Endothelial cell of umbilical vein (primary cell): Measurements from ENCODE around the gene WHRN. TPM values are rescaled to one million over a fixed set of nuclear protein-coding genes. Genes with fewer than 3 reads are reported as not detected.

ENCODE experiments used
- BruUV-seq: library from RNA; stranded (reverse); fragments of 400-500 nt; replicated peaks from 2 replicates; lab custom pipeline; 2021; lab: Mats Ljungman, UMichigan
- CTCF ChIA-PET: fragments of 300-600, 350-600 bp; sonication (Branson Sonifier 250); formaldehyde crosslinking; loops from one replicate; lab custom pipeline; 2021; ENCODE audit warnings: antibody characterized with exemption, inconsistent platforms; lab: Charles Lee
- POLR2A ChIA-PET: fragments of 300-600, 350-600 bp; sonication (Branson Sonifier 250); formaldehyde crosslinking; loops from one replicate; lab custom pipeline; 2021; ENCODE audit warnings: antibody characterized with exemption, inconsistent platforms; lab: Charles Lee
- DNase-seq: peaks from one replicate; pipeline ENCODE4 v3.0.0-alpha.2; 2011; ENCODE audit warnings: low read depth, low spot score
- FAIRE-seq: peaks from 2 replicates; lab custom pipeline; 2011; peaks lifted over from hg19 to GRCh38; lab: Jason Lieb, UNC
- H2AFZ ChIP-seq: 2 replicates; pipeline ENCODE4 v1.6.0; 2012; ENCODE audit warnings: low read depth, low read length, control low read depth, inconsistent platforms
- H3K27ac ChIP-seq: 2 replicates; pipeline ENCODE4 v1.5.1; 2011; ENCODE audit warnings: low read depth, mild to moderate bottlenecking, control low read depth, low read length, moderate library complexity; ENCODE audit not compliant: insufficient read depth
- H3K27me3 ChIP-seq, 2 experiments: 2 replicates each; pipeline versions ENCODE4 v1.6.0 to v1.6.1; 2011; ENCODE audit warnings: low read length in 2 of 2, mixed read lengths in 1 of 2; ENCODE audit not compliant: control insufficient read depth in 2 of 2, insufficient read depth in 2 of 2
- H3K36me3 ChIP-seq, 2 experiments: 2 replicates in 1 of 2; 3 replicates in 1 of 2; pipeline ENCODE4 v1.5.1; 2011; ENCODE audit warnings: low read length in 2 of 2, mild to moderate bottlenecking in 1 of 2, moderate library complexity in 1 of 2; ENCODE audit not compliant: control insufficient read depth in 2 of 2, insufficient read depth in 2 of 2; ENCODE audit errors: extremely low read depth in 1 of 2
- H3K4me1 ChIP-seq: 3 replicates; pipeline ENCODE4 v1.5.1; 2011; ENCODE audit warnings: mild to moderate bottlenecking, low read length; ENCODE audit not compliant: control insufficient read depth, insufficient read depth; ENCODE audit errors: extremely low read depth
- H3K4me2 ChIP-seq: 2 replicates; pipeline ENCODE4 v1.6.1; 2011; ENCODE audit warnings: low read length, control low read depth, mixed read lengths; ENCODE audit not compliant: insufficient read depth
- H3K4me3 ChIP-seq, 3 experiments: fragments of 200-600 bp in 1 of 3; sonication (generic), shearing (Covaris generic) in 1 of 3; replicated peaks in 1 of 3; 2 replicates each; pipeline ENCODE4 v1.5.1; 2011 to 2016; ENCODE audit warnings: control low read depth in 3 of 3, low read length in 3 of 3, mild to moderate bottlenecking in 2 of 3, inconsistent platforms in 1 of 3, low read depth in 1 of 3, moderate library complexity in 1 of 3; ENCODE audit not compliant: insufficient read depth in 1 of 3
- H3K79me2 ChIP-seq: 2 replicates; pipeline ENCODE4 v1.6.0; 2012; ENCODE audit warnings: low read length, inconsistent platforms; ENCODE audit not compliant: control insufficient read depth, insufficient read depth
- H3K9ac ChIP-seq: replicated peaks from 2 replicates; pipeline ENCODE3; 2011; ENCODE audit warnings: low read length, control low read depth; ENCODE audit not compliant: insufficient read depth; ENCODE audit errors: extremely low read depth
- H3K9me1 ChIP-seq: replicated peaks from 3 replicates; pipeline ENCODE4 v1.6.0; 2011; ENCODE audit warnings: mild to moderate bottlenecking, low read length; ENCODE audit not compliant: control insufficient read depth, insufficient read depth; ENCODE audit errors: extremely low read depth
- H3K9me3 ChIP-seq: replicated peaks from 2 replicates; pipeline ENCODE4 v1.5.1; 2012; ENCODE audit warnings: low read length, inconsistent platforms; ENCODE audit not compliant: control insufficient read depth, insufficient read depth
- H4K20me1 ChIP-seq: replicated peaks from 2 replicates; pipeline ENCODE3; 2011; ENCODE audit warnings: mild to moderate bottlenecking, low read length; ENCODE audit not compliant: control insufficient read depth, insufficient read depth; ENCODE audit errors: extremely low read depth
- CTCF ChIP-seq, 2 donors: IDR thresholded peaks; 1 replicate in 1 of 2; 2 replicates in 1 of 2; pipeline ENCODE4 v1.5.1; 2011; ENCODE audit warnings: low read length in 2 of 2, mild to moderate bottlenecking in 2 of 2, moderate library complexity in 2 of 2, control low read depth in 1 of 2, inconsistent platforms in 1 of 2, low read depth in 1 of 2; ENCODE audit not compliant: insufficient read depth in 1 of 2; ENCODE audit errors: extremely low read depth in 1 of 2
- FOS ChIP-seq: IDR thresholded peaks from 2 replicates; pipeline ENCODE4 v1.6.1; 2011; ENCODE audit warnings: mild to moderate bottlenecking, low read length, moderate library complexity, borderline replicate concordance; ENCODE audit not compliant: insufficient read depth
- GATA2 ChIP-seq: IDR thresholded peaks from 2 replicates; pipeline ENCODE4 v1.7.0; 2011; ENCODE audit warnings: low read depth, mild to moderate bottlenecking, moderate library complexity, mixed read lengths, low read length; ENCODE audit not compliant: insufficient read length, insufficient read depth
- JUN ChIP-seq: IDR thresholded peaks from 2 replicates; pipeline ENCODE4 v1.6.1; 2011; ENCODE audit warnings: borderline replicate concordance, low read depth; ENCODE audit not compliant: insufficient read length, insufficient read depth
- MAX ChIP-seq: IDR thresholded peaks from 2 replicates; pipeline ENCODE4 v1.6.1; 2011; ENCODE audit not compliant: insufficient read depth, insufficient read length
- MYC ChIP-seq: IDR thresholded peaks from one replicate; pipeline ENCODE4 v1.6.1; 2011; ENCODE audit warnings: mild to moderate bottlenecking, low read depth, low read length
- POLR2AphosphoS5 ChIP-seq: IDR thresholded peaks from 2 replicates; pipeline ENCODE4 v1.6.1; 2012; ENCODE audit warnings: low read depth, mild to moderate bottlenecking, control low read depth, low read length, moderate library complexity; ENCODE audit not compliant: insufficient read depth
- dilution Hi-C: fragments of 300-500 bp; cut with MboI; formaldehyde crosslinking; loops from one replicate; pipeline ENCODE4 v1.15.0; 2019; ENCODE audit warnings: low sequenced_read_pairs; ENCODE audit not compliant: extremely low pct_ligation_motif_present
- intact Hi-C: fragments of 100-400 bp; cut with micrococcal nuclease; formaldehyde crosslinking; loops from one replicate; pipeline ENCODE4 v1.10.0; 2022
- polyA plus RNA-seq, 4 experiments: library from polyadenylated mRNA; depleted of rRNA in 3 of 4; stranded (reverse) in 3 of 4; unstranded in 1 of 4; fragments of >200 nt; gene quantifications; 2 replicates each; pipeline versions ENCODE4 v1.2.1 to v1.2.3, GENCODE V29; 2011 to 2012; ENCODE audit warnings: missing spikeins in 1 of 4
- total RNA-seq: library from RNA; stranded (reverse); gene quantifications from 2 replicates; pipeline ENCODE4 v1.2.3, GENCODE V29; 2021

The WHRN gene
- total and polyA plus RNA-seq, 2 donors (not counting 3 experiments of a cell fraction or from before 2014, with no cell fraction given) = 0.35 to 0.69 TPM

GRCh38 chr9:114497727-114498382 is 7.4 kb downstream of the WHRN start:
- H3K9me1 ChIP-seq = no peaks in the 10 kb centered on the region
- intact Hi-C loops = no loop called here

More at GRCh38 chr9:114497727-114498382, 7.4 kb downstream of the WHRN start:
- no peaks in the 10 kb centered on the region for H3K79me2 ChIP-seq
- H2AFZ ChIP-seq = no peak overlapping the region
- H3K4me2 ChIP-seq = no peak overlapping the region
- no TSS peak for BruUV-seq
- ChIA-PET CTCF (interaction anchor here (1.4 kb wide), 1 partner anchor 156 kb away, joined by 5 read pairs; no protein-coding TSS in a partner anchor), POLR2A (interaction anchor here (0.6 kb wide), 1 partner anchor 60 kb away, joined by 3 read pairs; no protein-coding TSS in a partner anchor)
- no peaks in the 10 kb centered on the region for H3K36me3 ChIP-seq
- H3K9me3 ChIP-seq = no peaks in the 10 kb centered on the region
- no peak overlapping the region for H3K27ac ChIP-seq
- H3K27me3 ChIP-seq = peaks cover 41 to 50% of the 10 kb centered on the region in 2 experiments
- DNase-seq = no peak
- TF ChIP-seq GATA2 (no peak), MAX (no peak), JUN (no peak), FOS (no peak), MYC (no peak), POLR2AphosphoS5 (no peak), CTCF (IDR thresholded peaks at IDR 0.05; ENCODE audit: extremely low read depth in 1 of 2, insufficient read depth in 1 of 2, low read depth in 1 of 2, low read length in 2 of 2) (no peak)
- dilution Hi-C loops = no loop called here
- no peaks in the 10 kb centered on the region for H4K20me1 ChIP-seq
- FAIRE-seq = no peak
- H3K4me1 ChIP-seq = no peaks in the 10 kb centered on the region
- no peak overlapping the region for H3K9ac ChIP-seq
- H3K4me3 ChIP-seq = no peak overlapping the region
